Subcutaneous preadipocyte (primary cell): ENCODE results near the gene TSPAN16. TPM values are rescaled to one million over a fixed set of nuclear protein-coding genes. Genes with fewer than 3 reads are reported as not detected.

Experiments used
- total RNA-seq: library from RNA; depleted of rRNA; stranded (reverse); fragments of >200 nt; gene quantifications from 2 replicates; pipeline ENCODE4 v1.2.3, GENCODE V29; 2012

The TSPAN16 gene
- not detected in 2 replicates for total RNA-seq

GRCh38 chr19:11295665-11296245, at the start of gene TSPAN16:
Gene TSPAN16, plus strand, starts transcription at chr19:11296160. Its CDS starts 138 bp downstream, at chr19:11296298.

GRCh38 chr19:11261971-11262839, 33.8 kb upstream of the TSPAN16 start, which contains the start of gene DOCK6:
Gene DOCK6, minus strand, starts transcription at chr19:11262524. Its CDS starts 84 bp downstream, at chr19:11262440.

GRCh38 chr19:11339254-11340098, 43.5 kb downstream of the TSPAN16 start, which contains the start of gene RAB3D:
Gene RAB3D, minus strand, starts transcription at chr19:11339657. Its CDS starts 2,258 bp downstream, at chr19:11337399.

GRCh38 chr19:11346104-11346940, 50.4 kb downstream of the TSPAN16 start, which contains the start of the genes CCDC159 and TMEM205:
Gene CCDC159, plus strand, starts transcription at chr19:11346519. Its CDS starts 88 bp downstream, at chr19:11346607.
Gene TMEM205, minus strand, starts transcription at chr19:11346268. Its CDS starts 649 bp downstream, at chr19:11345619.

GRCh38 chr19:11355160-11356073, 59.5 kb downstream of the TSPAN16 start, which contains the start of gene PLPPR2:
Gene PLPPR2, plus strand, starts transcription at chr19:11355432. Its CDS starts 2,242 bp downstream, at chr19:11357674.

Other genes with a start within 250 kb of the TSPAN16 start
- gene LDLR, start 206.7 kb upstream of the TSPAN16 start, total RNA-seq, result 262 and 309 TPM in 2 replicates
- gene SPC24, start 140.4 kb upstream of the TSPAN16 start, total RNA-seq, result 90.8 and 92.5 TPM in 2 replicates
- gene KANK2, start 98.6 kb upstream of the TSPAN16 start, total RNA-seq, result 206 and 259 TPM in 2 replicates
- not detected in 2 replicates for gene ANGPTL8, start 56.5 kb upstream of the TSPAN16 start, total RNA-seq
- gene DOCK6, start 33.6 kb upstream of the TSPAN16 start, total RNA-seq, result 8.5 and 19.2 TPM in 2 replicates
- gene RAB3D, start 43.5 kb downstream of the TSPAN16 start, total RNA-seq, result 12.7 and 15.4 TPM in 2 replicates
- gene TMEM205, start 50.1 kb downstream of the TSPAN16 start, total RNA-seq, result 59.0 and 130 TPM in 2 replicates
- gene CCDC159, start 50.4 kb downstream of the TSPAN16 start, total RNA-seq, result 2.2 and 2.9 TPM in 2 replicates
- 7.6 and 9.6 TPM in 2 replicates for gene PLPPR2, start 59.3 kb downstream of the TSPAN16 start, total RNA-seq
- gene SWSAP1, start 78.5 kb downstream of the TSPAN16 start, total RNA-seq, result 0.59 and 0.73 TPM in 2 replicates
- 3.7 and 7.0 TPM in 2 replicates for gene EPOR, start 88.2 kb downstream of the TSPAN16 start, total RNA-seq
- gene RGL3, start 123.2 kb downstream of the TSPAN16 start, total RNA-seq, result 0.37 and 0.98 TPM in 2 replicates
- 0.39 TPM in 1 of 2 replicates, not detected in the other for gene ODAD3, start 139.0 kb downstream of the TSPAN16 start, total RNA-seq
- gene PRKCSH, start 139.5 kb downstream of the TSPAN16 start, total RNA-seq, result 113 and 118 TPM in 2 replicates
- not detected in 2 replicates for gene ELAVL3, start 184.9 kb downstream of the TSPAN16 start, total RNA-seq
- gene ZNF653, start 209.7 kb downstream of the TSPAN16 start, total RNA-seq, result 4.5 and 6.2 TPM in 2 replicates
- gene ECSIT, start 233.0 kb downstream of the TSPAN16 start, total RNA-seq, result 36.6 and 37.5 TPM in 2 replicates
- 0.39 and 0.73 TPM in 2 replicates for gene CNN1, start 242.7 kb downstream of the TSPAN16 start, total RNA-seq